SIG-M5 (cell line): Measurements from ENCODE around the gene SELENOP.
"Not testable (repeated sequence)": the region's sequence is repeated elsewhere in the genome, so short reads cannot be mapped to it uniquely, and the experiment has no call there.

Experiments
- DNase-seq: peaks from one replicate; lab custom pipeline; 2025; lab: John Stamatoyannopoulos, UW

The SELENOP gene

DNA sequence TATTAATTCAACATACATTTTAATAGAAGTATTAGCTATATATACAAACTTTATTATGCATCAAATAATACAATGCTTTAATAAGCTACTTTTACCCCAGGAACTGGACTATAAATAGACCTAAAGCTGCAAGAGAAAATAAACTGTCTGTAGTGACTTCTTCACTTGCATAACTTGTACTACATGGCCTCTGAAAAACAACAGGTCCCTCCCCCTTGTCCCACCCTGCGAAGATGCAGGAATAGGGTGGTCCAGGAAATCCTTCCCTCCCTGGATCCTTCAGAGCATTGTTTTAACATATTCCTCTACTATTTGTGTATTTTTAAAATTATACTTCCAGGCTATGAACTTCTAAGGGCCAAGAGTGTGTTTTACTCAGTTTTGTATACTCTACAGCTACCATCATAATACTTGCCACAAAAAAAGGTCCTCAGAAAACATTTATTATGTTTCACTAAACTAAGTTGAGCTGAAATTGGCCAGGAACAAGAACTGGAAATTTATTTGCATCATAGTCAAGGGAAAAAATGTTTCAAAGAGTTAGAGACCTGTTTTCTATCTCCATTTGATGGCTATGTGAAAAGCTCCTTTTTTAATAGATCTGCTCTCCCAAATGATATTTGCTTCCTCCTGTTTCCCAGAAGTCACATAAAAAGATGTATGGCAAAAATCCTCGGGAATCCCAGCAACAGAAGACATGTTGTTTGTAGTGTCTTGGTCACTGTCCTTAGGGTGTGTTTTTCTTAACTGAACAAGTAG is 15.2 kb upstream of the SELENOP start:
- DNase-seq = no peak

DNA sequence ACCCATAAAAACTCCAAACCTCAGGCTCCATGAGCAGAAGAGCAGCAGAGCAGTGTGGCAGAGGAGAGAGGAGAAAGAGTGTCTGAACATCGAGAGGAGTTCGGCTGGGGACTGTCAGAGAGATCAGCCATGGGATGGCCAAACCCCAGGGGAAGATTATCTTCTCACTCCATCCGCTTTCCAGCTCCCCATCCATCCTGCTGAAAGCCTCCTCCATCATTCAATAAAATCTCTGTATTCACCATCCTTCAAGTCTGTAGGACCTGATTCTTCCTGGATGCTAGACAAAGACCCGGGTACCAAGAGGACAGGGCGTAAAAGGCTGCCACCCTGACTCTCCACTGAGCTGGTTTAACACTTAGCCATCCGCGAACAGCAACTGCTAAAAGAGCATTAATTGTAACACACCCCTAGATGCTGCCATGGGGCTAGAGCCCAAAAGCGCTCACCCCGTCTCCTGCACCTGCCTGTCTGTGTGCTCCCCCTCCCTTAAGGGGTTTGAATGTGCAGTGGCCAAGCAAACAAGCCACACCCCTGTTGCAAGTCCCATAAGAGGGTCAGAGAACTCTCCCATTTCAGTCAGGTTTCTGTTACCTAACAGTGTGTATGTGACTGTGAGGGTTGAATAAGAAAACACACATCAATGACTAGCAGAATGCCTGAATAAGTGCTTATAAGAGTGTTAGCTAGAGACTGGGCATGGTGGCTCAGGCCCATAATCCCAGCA is 13.9 kb upstream of the SELENOP start:
- DNase-seq = no peak

DNA sequence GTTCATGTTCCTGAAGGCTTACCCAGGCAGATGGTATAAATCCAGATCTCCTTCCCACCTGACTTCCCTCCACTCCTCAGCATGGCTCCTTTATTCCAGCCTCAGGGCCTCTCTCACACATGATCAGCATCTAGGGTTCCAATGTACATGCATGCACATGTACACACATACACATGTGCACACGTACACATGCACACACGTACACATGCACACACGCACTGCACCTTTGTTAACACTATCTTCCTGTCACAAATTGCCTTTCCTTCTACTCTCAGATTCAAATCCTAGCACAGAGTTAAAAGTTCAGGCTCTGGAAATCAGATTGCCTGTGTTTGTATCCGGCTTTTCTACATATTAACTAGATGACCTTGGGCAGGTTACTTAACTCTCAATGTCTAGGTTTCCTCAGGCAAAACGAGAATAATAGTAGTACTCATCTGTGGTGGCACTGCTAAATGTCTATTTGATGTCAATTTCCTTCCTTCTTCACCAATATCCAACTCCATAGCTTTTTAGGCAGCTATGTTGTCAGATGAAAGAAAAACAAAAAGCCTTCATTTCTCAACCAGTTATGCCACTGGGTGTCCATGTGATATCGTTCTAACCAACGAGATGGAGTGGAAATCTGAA is 12.8 kb upstream of the SELENOP start:
- no peak for DNase-seq

DNA sequence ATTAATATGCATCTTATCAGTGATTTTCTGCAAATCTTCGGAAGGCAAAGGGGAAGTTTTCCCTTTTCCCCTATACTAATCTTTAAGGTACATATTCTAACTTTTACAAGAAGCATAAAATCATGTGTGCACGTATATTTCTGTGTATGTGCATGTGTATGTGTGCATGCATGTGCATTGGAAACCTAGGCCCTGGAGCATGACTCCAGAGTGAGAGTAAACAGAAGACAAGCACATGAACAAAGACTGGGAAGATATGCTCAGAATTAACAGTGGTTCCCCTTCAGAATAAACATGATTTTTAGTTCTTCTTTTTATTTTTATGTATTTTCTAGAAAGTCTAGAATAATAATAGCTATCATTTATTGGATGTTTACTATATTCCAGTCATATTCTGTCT is 10.9 kb upstream of the SELENOP start:
- DNase-seq = no peak

DNA sequence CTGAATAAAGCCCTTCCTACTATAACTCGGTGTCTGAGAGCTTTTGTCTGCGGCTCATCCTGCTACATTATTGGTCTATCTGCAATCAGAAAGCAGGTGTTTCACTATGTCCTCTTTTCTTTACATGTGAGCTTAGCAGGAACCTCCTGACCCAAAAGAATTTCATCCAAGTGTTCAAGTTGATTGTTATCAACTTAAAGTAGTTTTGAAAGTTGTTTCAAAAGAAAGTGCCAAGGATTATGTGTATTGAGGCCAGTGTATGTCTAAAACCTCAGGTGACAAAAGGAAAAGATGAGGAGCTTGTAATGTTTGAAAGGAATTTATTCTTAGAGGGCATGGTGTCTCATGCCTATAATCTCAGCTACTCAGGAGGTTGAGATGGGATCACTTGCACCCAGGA is 8.1 kb upstream of the SELENOP start:
- DNase-seq = no peak

DNA sequence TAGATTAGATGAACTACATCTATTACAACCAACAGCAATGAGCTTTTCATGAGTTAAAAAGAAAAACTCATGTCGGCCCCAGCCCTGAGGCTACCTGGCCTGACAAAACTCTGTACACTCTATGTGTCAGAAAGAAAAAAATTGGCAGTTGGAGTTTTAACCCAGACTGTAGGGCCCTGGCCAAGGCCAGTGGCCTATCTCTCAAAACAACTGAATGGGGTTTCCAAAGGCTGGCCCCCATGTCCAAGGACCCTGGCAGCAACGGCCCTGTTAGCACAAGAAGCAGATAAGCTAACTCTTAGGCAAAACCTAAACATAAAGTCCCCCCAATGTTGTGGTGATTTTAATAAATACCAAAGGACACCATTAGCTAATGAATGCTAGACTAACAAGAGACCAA is 4.9 kb upstream of the SELENOP start:
- DNase-seq = not testable (repeated sequence)

DNA sequence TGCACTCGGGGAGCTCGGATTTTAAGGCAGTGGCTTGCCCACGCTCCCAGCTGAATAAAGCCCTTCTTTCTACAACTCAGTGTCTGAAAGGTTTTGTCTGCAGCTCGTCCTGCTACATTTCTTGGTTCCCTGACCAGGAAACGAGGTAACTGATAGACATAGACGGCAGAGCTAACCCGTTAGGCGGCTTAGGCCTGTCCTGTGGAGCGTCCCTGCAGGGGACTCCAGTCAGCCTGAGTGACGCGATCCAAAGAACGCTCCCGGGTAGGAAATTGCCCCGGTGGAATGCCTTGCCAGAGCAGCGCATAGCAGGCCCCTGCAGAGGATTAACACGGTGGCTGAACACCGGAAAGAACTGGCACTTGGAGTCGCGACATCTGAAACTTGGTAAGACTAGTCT is 1.8 kb upstream of the SELENOP start:
- DNase-seq = no peak

DNA sequence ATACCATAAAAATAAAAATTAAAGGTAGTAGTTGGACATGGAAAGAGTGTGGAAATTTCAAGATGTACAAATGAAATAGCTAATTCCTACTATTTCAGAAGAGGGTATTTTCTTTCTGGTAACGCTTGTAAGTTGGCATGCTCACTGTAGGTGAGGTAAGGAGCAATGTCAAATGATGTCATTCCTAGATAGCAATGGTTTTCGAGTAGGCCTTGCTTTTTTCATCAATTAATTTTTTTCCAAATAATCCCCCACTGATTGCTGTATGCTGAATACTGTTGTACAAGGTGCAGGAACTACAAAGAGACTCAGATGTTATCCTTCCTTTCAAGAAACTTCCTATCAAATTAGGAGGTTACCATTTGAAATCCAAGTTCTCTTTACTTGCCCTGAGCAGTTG is 928 bp upstream of the SELENOP start:
- no peak for DNase-seq

DNA sequence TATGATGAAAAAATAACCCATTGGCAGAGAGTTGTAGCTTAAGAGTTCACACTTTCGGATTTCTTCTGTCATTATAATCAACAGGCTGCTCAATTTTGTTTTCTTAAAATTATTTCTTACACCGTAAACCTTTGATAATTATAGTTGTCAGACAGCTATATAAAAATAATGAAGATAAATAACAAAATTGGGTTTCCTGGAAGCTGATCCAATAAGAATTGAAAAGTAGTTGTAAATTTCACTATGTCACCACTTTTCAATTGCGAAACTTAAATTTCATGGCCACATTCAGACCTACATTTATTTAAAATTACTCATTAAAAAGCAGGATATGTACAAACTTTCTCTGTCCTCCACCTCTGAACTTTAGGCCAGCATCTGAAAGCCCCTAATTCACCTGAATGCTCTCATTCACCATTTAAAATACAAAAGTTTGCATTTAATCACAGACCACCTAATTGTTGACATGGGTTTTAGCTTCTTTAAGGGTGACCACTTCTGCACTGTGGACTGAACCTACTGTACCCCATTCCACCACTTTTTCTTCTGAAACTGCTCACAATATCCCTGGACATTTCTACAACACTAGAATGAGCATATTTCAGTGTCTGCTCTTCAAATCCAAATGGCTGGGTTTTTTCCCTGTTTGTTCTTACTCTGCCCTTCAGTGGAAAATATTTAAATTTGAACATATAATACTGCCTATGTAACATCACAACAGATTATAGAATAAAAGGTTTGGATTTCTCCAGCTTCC is 680 bp downstream of the SELENOP start:
- DNase-seq = no peak

DNA sequence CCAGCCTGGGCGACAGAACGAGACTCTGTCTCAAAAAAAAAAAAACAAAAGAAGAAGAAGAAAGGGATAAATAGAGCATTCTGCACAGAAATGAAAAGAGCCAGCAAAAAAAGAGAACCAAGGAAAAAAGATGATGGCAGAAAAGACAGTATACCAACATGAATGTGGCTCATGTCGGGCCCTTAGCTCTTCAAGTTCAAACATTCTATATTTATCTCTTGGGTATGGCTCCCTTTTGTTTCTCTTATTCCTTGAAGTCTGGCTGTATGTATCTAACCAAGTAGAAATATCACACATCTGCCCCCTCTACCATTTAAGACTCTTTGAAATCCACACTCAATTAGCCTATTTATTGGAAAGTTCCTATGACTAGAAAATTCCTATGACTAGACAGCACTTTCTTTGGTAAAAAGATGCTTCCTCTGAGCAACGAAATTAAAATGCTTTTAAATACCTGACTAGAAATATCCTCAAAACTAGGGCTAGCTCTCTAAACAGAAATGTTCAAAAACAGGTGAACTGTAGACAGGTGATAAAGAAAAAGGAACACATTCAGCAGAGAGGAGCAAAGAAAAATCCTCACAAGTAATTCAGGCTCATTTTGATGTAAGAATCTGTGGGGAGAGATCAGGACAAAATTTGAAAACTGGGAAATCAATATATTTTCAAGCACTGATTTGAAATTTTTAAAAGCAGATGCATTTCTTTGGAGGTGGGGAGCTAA is 2.6 kb downstream of the SELENOP start:
- DNase-seq = no peak

DNA sequence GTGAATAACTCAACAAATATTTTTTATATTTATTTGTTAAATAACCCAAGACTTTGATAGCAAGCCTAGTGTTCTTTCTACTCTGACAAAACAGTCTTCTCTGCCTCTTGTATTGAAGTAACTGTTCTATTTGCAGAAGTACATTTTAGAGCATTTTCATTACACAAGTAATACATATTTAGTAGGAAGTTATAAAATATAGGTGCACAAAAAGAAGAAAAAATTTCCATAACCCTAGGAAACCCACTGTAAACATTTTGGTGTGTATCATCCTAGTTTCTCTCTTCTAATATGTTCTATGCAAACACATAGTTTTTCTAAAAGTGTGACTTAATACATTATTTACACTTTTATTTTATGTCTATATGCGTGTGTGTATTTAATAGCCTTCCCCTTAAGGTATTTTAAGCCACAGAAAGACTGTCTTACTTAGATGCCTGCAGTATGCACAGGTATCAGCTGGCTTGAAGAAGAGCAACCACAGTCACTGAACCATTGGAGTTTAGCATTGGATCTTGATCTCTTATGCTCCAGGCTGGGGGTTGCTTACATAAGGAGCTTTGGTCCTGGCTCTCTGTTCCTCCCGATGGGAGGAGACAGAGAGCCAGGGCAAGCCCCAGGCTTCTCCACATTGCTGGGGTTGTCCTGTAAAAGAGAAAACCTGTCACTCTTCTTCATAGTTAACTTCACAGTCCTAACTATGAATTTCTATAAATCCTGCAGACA is 3.8 kb downstream of the SELENOP start:
- DNase-seq = no peak

DNA sequence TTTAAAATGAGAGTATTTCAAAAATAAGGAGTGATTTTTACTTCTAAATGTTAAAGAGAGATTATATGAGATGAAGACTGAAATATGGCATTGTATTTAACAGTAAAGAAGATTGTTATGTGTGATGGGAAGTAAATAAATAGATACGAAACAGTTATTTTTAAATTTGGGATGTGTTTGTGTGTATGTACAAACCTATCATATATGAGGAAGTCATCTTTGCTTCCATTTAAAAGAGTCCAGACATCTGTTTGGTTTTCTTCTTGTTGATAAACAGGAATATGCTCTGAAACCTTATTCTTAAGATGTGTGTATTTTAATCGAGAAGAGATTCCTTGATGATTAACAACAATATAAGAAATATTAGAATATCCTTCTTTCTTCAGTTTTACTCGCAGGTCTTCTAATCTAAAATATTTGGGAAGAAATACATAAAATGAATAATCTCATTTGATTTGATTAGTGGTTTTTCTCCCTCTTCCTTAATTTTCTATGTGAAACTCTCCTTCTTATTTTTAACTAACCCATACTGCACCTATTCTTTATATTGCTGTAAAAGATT is 4.9 kb downstream of the SELENOP start:
- no peak for DNase-seq

DNA sequence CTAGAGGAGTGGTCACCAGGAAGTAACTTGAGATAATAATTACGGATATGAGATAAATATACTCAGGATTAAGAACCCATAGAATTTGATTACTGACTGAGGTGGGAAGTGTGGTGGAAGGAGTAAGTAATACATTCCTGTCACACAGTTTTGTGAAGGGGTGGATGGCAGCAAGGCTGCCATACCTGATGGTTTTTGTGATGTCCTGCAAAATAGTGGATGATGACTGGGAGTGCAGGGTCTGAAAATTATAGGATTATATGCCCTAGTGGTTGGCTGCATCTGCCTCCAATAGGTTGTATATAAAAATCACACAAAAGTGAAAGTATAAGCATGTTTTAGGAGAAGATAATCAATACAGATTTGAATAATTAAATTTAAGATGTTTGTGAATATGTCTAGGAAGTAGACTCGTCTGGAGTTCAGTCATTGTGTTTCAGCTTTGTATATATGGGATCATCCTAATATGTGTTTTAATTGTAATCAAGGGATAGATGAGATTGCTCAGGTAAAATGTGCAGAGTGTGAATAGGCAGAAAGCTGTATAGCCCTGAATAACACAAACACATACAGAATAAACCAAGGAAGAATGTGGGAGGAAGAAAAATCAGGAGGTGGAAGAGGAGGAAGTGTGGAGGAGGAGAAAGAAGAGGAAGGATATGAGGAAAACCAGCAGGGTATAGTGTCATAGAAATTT is 5.5 kb downstream of the SELENOP start:
- DNase-seq = no peak

DNA sequence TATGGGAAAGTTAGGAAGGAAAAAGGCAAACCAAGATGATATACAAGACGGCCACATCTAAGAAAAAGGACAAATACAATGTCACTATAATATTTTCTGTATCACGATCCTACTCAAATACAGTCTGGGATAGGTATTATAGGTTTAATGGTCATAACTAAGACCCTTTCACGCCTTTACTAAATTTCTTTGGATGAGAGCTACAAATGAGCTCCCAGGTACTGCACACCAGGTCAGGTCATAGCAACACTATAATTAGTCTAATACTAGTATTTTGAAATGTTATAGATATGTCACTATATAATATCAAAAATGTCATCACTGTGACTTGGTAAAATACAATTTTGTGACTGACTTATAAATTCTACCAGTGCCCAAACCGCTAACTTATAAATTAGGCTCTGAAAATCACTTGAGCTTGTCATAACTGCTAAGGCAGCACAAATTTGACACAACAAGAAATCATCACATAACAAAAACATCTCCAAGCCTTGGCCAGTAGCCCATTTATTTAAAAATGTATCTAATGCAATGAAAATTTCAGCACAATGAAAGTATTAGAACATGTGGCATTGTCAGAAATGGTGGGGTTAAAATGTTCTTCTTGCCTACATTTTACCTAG is 6.9 kb downstream of the SELENOP start:
- no peak for DNase-seq

DNA sequence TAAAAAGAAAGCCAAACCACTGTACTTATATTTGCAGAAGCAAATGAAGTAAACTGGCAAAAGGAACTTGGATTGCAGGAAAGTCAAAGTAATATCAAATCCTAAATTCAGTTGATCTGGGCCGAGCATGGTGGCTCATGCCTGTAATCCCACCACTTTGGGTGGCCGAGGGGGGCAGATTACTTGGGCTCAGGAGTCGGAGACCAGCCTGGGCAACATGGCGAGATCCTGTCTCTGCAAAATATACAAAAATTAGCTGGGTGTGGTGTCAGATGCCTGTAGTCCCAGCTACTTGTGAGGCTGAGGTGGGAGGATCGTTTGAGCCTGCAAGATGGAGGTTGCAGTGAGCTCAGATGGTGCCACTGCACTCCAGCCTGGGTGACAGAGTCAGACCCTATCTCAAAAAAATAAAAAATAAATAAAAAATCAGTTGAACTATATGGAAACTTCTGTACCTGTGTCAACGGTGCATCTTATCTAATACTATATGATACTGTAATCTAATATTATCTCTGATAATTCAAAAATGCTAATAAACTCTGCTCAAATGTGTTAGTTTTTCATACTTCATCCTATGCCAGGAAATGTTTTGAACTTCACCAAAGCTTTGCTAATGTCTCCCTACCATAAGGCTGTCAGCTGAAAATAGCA is 10.1 kb downstream of the SELENOP start:
- DNase-seq = no peak

DNA sequence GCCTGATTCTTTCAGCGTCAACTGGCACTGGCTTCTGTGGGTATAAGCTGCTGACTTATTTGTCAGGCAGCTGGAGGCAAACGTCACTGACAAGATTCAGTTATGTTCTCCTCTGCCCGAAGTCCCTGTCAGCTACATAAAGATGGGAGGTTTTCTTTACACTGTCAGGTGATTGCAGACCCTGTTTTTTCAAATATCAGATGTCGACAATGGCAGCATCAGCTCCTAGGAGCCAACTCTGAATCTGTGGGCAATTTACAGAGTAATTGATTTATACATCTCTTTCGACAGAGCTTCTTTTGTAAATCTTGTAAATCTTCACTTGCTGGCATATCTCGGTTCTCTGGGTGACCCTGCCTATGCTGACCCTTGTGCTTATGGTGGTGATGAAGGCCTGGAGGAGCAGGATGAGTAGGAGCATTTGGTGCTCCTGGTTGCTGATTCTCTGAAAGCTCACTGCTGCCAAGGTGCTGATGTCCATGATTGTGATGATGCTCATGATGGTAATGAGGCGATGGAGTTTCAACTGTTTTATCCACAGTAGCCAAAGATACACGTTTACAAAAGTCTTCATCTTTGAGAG is 10.9 kb downstream of the SELENOP start:
- DNase-seq = no peak

DNA sequence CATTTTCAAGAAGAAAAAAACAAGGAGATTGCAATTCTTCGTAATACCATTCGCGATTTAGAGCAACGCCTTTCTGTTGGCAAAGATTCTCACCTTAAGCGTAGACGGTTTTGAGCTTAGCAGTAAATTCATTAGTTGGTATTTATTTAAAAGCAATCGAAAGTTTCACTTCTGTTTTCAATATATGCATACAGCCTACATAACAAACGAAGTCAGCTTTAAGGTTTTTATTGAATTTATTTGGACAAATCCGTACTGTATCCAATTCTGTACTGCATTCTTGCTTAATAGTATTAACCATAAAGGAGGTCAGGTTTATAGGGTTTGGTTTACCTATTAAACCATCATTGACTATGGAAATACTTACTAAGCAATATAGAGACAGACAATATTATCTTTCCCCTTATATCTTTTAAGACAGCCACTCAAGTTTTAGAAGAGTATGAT is 12.0 kb downstream of the SELENOP start:
- DNase-seq = no peak

DNA sequence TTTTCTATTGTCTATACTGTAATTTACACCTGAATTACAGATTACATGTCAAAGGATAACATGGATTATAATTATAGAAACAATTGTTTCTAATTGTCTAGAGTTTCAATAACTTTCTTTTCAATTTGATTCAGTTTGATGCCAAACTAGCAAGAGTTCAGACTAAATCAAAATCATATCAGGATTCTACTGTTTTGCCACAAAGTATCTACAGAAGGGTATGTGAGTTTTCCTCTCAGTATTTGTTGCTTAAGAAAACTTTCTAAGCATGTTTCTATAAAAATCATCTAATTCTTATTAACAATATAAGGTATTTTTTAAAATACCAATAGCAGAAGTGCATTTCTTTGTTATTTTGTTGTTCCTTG is 12.5 kb downstream of the SELENOP start:
- no peak for DNase-seq
